PC-3 (cell line): ENCODE results near the gene WDR47.

Source experiments
- EZH2 ChIP-seq: fragments of 300-600 bp; sonication (generic); IDR thresholded peaks from one replicate; pipeline ENCODE4 v1.6.1; 2017; ENCODE audit warnings: antibody characterized with exemption, mild to moderate bottlenecking, low read length; ENCODE audit not compliant: unreplicated experiment
- EZH2phosphoT487 ChIP-seq: fragments of 300-600 bp; sonication (generic); IDR thresholded peaks from 2 replicates; pipeline ENCODE4 v1.6.1; 2018; ENCODE audit warnings: mild to moderate bottlenecking, antibody characterized with exemption, low read length, borderline replicate concordance
- TF ChIP-seq, protein P1 (sequence below): fragments of 300-600 bp; sonication (generic); conservative IDR thresholded peaks from 2 replicates; pipeline ENCODE4 v1.5.1; 2017; ENCODE audit warnings: antibody characterized with exemption, low read depth, mild to moderate bottlenecking, low read length

DNA sequence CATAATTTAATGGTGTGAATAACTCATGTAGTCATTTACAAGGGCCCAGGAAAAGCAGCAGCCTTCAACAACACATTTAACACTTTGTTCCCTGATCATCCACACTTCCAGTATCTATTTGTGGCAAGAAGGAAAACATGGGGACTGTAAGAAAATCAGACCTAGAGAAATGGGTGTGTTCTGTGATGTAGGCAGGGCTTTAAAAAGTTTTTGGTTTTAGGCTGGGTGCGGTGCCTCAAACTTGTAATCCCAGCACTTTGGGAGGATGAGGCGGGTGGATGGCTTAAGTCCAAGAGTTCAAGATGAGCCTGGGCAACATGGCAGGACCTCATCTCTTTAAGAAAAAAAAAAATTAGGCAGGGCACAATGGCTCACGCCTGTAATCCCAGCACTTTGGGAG, 14.2 kb upstream of the WDR47 start:
- TF ChIP-seq, protein P1, sequence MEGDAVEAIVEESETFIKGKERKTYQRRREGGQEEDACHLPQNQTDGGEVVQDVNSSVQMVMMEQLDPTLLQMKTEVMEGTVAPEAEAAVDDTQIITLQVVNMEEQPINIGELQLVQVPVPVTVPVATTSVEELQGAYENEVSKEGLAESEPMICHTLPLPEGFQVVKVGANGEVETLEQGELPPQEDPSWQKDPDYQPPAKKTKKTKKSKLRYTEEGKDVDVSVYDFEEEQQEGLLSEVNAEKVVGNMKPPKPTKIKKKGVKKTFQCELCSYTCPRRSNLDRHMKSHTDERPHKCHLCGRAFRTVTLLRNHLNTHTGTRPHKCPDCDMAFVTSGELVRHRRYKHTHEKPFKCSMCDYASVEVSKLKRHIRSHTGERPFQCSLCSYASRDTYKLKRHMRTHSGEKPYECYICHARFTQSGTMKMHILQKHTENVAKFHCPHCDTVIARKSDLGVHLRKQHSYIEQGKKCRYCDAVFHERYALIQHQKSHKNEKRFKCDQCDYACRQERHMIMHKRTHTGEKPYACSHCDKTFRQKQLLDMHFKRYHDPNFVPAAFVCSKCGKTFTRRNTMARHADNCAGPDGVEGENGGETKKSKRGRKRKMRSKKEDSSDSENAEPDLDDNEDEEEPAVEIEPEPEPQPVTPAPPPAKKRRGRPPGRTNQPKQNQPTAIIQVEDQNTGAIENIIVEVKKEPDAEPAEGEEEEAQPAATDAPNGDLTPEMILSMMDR = no peak
- TF ChIP-seq EZH2 (no peak), EZH2phosphoT487 (no peak)
